ENCODE measurements around the gene PPP2R2C. TPM values are rescaled to one million over a fixed set of nuclear protein-coding genes. Genes with fewer than 3 reads are reported as not detected.

PPP2R2C gene
- total RNA-seq, 6 experiments from 2014 or later = 0.12 to 0.27 TPM; not detected in 4

DNA sequence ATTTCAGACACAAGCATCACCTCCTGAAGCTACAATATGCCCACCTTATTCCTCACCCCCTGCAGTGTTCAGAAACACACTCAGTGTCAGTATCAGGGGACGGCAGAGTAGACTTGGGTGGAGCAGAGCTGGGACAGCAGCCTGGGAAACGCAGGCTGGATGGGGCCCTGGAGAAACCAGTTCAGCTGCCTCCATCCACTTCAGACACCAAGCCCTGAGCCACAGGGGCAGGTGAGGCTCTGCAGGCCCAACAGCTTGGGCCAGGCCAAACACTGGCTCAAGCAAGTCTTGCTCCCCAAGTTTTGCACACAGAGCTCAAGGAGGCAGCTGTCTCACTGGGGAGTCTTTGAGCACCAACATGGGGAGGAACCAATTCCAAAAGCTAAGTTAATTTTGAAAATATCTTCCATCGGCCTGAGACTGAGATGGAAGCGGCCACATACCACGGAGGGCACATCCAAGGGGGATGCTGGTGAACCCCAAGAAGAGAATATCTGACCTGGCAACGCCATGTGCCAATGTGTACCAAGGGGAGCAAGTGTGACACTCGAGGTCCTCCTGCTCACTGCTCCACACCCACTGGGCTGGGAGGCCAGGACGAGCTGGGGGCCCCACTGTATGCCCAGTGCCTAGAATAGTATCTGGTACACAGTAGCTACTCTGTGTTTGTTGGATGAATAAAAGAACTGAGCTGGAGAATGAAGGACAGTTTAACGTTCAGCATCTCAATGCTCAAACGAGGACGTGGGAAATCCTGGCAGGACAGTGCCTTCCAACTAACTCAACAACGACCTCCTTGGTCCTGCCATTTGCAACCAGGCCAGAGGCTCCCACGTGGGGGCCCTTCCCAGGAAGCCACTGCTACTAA is 45.6 kb downstream of the PPP2R2C start:
- ATAC-seq = no peak
- Histone ChIP-seq H3K27ac (no peak overlapping the region), H3K4me3 (no peak overlapping the region), H3K36me3 (no peaks in the 10 kb centered on the region), H3K27me3 (no peaks in the 10 kb centered on the region), H3K9me3 (no peaks in the 10 kb centered on the region), H3K4me1 (no peaks in the 10 kb centered on the region)
- TF ChIP-seq, protein P1, sequence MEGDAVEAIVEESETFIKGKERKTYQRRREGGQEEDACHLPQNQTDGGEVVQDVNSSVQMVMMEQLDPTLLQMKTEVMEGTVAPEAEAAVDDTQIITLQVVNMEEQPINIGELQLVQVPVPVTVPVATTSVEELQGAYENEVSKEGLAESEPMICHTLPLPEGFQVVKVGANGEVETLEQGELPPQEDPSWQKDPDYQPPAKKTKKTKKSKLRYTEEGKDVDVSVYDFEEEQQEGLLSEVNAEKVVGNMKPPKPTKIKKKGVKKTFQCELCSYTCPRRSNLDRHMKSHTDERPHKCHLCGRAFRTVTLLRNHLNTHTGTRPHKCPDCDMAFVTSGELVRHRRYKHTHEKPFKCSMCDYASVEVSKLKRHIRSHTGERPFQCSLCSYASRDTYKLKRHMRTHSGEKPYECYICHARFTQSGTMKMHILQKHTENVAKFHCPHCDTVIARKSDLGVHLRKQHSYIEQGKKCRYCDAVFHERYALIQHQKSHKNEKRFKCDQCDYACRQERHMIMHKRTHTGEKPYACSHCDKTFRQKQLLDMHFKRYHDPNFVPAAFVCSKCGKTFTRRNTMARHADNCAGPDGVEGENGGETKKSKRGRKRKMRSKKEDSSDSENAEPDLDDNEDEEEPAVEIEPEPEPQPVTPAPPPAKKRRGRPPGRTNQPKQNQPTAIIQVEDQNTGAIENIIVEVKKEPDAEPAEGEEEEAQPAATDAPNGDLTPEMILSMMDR (IDR thresholded peaks at IDR 0.05) = no peak
- no peak for TF ChIP-seq POLR2A (IDR thresholded peaks at IDR 0.05)
- DNase-seq = no peak
- 25% methylated on average over 6 of the region's 13 CpGs for WGBS (ENCODE audit: insufficient coverage, low coverage, low lambda C conversion rate, missing lambda C conversion rate)
- intact Hi-C loops (cut with DNase I) = no loop called here

DNA sequence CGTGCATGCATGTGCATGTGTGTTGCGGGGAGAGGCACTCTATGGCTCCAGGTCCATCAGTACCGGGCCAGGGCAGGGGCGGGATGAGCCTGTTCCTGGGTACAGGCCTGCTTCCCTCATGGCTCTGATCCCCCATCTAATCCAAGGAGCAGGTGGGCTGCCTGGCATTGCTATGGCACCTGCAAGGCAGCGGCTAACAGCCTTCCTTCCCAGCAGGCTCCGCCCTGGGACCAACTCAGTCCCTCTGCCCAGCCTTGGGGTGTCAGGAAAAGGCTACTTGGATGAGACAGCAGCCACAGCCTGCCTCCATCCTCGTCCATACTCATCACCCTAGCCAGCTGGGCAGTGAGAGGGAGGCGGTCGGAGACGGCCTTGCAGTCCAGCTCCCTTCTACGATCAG is 46.5 kb downstream of the PPP2R2C start:
- H3K4me3 ChIP-seq = no peak overlapping the region
- H3K9me3 ChIP-seq = no peaks in the 10 kb centered on the region
- WGBS (ENCODE audit: insufficient coverage, low coverage, low lambda C conversion rate, missing lambda C conversion rate) = 40% methylated on average over 1 of the region's 11 CpGs
- H3K27ac ChIP-seq = no peak overlapping the region
- H3K27me3 ChIP-seq = no peaks in the 10 kb centered on the region
- no peaks in the 10 kb centered on the region for H3K36me3 ChIP-seq
- ATAC-seq (no peak), DNase-seq (no peak)
- no peaks in the 10 kb centered on the region for H3K4me1 ChIP-seq
- TF ChIP-seq, protein P1 (IDR thresholded peaks at IDR 0.05) = no peak
- TF ChIP-seq POLR2A (IDR thresholded peaks at IDR 0.05) = no peak
- intact Hi-C loops (cut with DNase I) = no loop called here

DNA sequence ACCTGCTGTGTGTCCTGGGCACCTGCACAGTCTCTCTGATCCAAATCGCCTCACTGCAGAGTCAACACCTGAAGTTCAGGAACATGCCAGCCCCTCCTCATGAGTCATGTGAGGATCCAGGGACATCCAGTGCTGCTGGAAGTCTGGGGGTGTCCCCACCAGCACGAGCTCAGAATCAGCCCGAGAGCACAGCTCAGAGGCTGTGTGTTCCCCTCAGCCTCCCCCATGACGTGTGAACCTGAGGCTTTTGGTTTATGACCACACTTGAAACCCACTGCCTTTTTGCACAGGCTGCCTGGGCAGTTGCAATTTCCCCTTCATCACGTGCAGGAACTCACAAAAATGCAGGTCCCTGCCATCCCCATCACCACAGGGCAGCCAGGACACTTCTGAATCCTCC is 47.1 kb downstream of the PPP2R2C start:
- Histone ChIP-seq H3K27me3 (no peaks in the 10 kb centered on the region), H3K9me3 (no peaks in the 10 kb centered on the region), H3K27ac (no peak overlapping the region), H3K4me1 (no peaks in the 10 kb centered on the region), H3K36me3 (no peaks in the 10 kb centered on the region), H3K4me3 (no peak overlapping the region)
- TF ChIP-seq POLR2A (IDR thresholded peaks at IDR 0.05) = no peak
- TF ChIP-seq, protein P1 (IDR thresholded peaks at IDR 0.05) = no peak
- WGBS (ENCODE audit: insufficient coverage, low coverage, low lambda C conversion rate, missing lambda C conversion rate) = 43% methylated on average over 3 of the region's 5 CpGs
- no peak for ATAC-seq
- intact Hi-C loops (cut with DNase I) = no loop called here
- no peak for DNase-seq

DNA sequence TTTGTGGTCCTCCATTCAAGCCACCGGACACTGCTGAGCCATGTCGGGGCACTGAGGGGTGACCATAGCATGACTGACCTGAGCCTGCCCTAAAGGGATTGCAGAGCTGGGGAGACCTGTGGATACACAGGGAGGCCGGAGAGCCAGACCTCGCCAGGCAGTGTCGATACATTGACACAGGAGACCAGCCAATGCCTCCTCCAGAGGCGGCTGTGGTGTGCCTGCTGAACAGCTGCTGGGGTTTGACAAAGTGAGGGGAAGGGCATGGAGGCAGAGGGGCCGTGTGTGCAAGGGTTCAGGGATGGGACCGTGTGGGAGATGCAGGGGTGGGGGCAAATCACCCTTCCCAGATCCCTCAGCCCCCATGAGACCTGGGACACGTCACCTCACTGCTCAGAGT is 48.0 kb downstream of the PPP2R2C start:
- H3K27ac ChIP-seq = no peak overlapping the region
- H3K36me3 ChIP-seq = no peaks in the 10 kb centered on the region
- H3K4me1 ChIP-seq = no peaks in the 10 kb centered on the region
- H3K9me3 ChIP-seq = no peaks in the 10 kb centered on the region
- no peaks in the 10 kb centered on the region for H3K27me3 ChIP-seq
- TF ChIP-seq, protein P1 (IDR thresholded peaks at IDR 0.05) = no peak
- TF ChIP-seq POLR2A (IDR thresholded peaks at IDR 0.05) = no peak
- no peak overlapping the region for H3K4me3 ChIP-seq
- DNase-seq (no peak), ATAC-seq (no peak)
- intact Hi-C loops (cut with DNase I) = no loop called here
- WGBS (ENCODE audit: insufficient coverage, low coverage, low lambda C conversion rate, missing lambda C conversion rate) = 36% methylated on average over 6 of the region's 9 CpGs

Data from right lobe of liver (tissue), 6 donors.